TTC549 (cell line): Measurements from ENCODE around the gene CD40.

Experiments
- FAIRE-seq: peaks from 2 replicates; lab custom pipeline; 2012; peaks lifted over from hg19 to GRCh38; lab: Jason Lieb, UNC

The CD40 gene

GRCh38 chr20:46151936-46152335, 33.8 kb downstream of the CD40 start:
- no peak for FAIRE-seq

GRCh38 chr20:46152824-46153586, 34.9 kb downstream of the CD40 start:
- FAIRE-seq = no peak

GRCh38 chr20:46154305-46154704, 36.2 kb downstream of the CD40 start:
- no peak for FAIRE-seq

- FAIRE-seq = no peak
Measured at GRCh38 chr20:46154796-46155195, 36.7 kb downstream of the CD40 start.

GRCh38 chr20:46156065-46156464, 38.0 kb downstream of the CD40 start:
- FAIRE-seq = no peak

- no peak for FAIRE-seq
Measured at GRCh38 chr20:46157076-46157592, 39.0 kb downstream of the CD40 start.

GRCh38 chr20:46157625-46158024, 39.5 kb downstream of the CD40 start:
- FAIRE-seq = no peak

- no peak for FAIRE-seq
Measured at GRCh38 chr20:46158476-46158987, 40.4 kb downstream of the CD40 start.

- FAIRE-seq = no peak
Measured at GRCh38 chr20:46159101-46159897, 41.2 kb downstream of the CD40 start.

GRCh38 chr20:46160661-46161060, 42.5 kb downstream of the CD40 start:
- FAIRE-seq = no peak

GRCh38 chr20:46161921-46162320, 43.8 kb downstream of the CD40 start:
- FAIRE-seq = no peak

GRCh38 chr20:46164254-46164653, 46.1 kb downstream of the CD40 start:
- FAIRE-seq = no peak

- no peak for FAIRE-seq
Measured at GRCh38 chr20:46167080-46167479, 49.0 kb downstream of the CD40 start.

- FAIRE-seq = no peak
Measured at GRCh38 chr20:46168438-46168837, 50.3 kb downstream of the CD40 start.

GRCh38 chr20:46169245-46170171, 51.4 kb downstream of the CD40 start:
- no peak for FAIRE-seq

GRCh38 chr20:46171476-46171875, 53.4 kb downstream of the CD40 start:
- no peak for FAIRE-seq

- no peak for FAIRE-seq
Measured at GRCh38 chr20:46171909-46172308, 53.8 kb downstream of the CD40 start.

- FAIRE-seq = no peak
Measured at GRCh38 chr20:46172455-46172854, 54.3 kb downstream of the CD40 start.

GRCh38 chr20:46172961-46173536, 54.9 kb downstream of the CD40 start:
- no peak for FAIRE-seq

GRCh38 chr20:46173652-46174468, 55.7 kb downstream of the CD40 start:
- no peak for FAIRE-seq
